SU-DHL-6 (cell line): Measurements from ENCODE around the gene FAM98C.

Experiments
- H2AFZ ChIP-seq: fragments of 200-600 bp; sonication (generic); 2 replicates; pipeline ENCODE4 v1.6.1; 2014; ENCODE audit warnings: low read depth, mild to moderate bottlenecking, moderate library complexity, mixed read lengths, antibody characterized with exemption, low read length; ENCODE audit not compliant: severe bottlenecking
- H3F3A ChIP-seq: fragments of 200-600 bp; shearing (Covaris generic); 2 replicates; pipeline ENCODE4 v1.6.0; 2016; ENCODE audit warnings: antibody characterized with exemption, mild to moderate bottlenecking; ENCODE audit not compliant: insufficient read depth
- H3K27ac ChIP-seq: fragments of 200-600 bp; sonication (generic); 2 replicates; pipeline ENCODE4 v1.5.1; 2016; ENCODE audit warnings: low read depth, mild to moderate bottlenecking, low read length, moderate library complexity, mixed read lengths
- H3K27me3 ChIP-seq: fragments of 200-600 bp; sonication (generic), shearing (Covaris generic); 2 replicates; pipeline ENCODE4 v1.6.0; 2014; ENCODE audit warnings: mild to moderate bottlenecking, low read length
- H3K36me3 ChIP-seq: fragments of 200-600 bp; sonication (generic); 2 replicates; pipeline ENCODE4 v1.6.1; 2014; ENCODE audit warnings: mild to moderate bottlenecking, low read length, mixed read lengths
- H3K4me2 ChIP-seq: fragments of 300-600, 200-600 bp; shearing (Covaris generic), sonication (generic); 2 replicates; pipeline ENCODE4 v1.6.0; 2014; ENCODE audit warnings: low read length, low read depth, mild to moderate bottlenecking; ENCODE audit not compliant: poor library complexity, severe bottlenecking
- H3K4me3 ChIP-seq: fragments of 200-600 bp; sonication (generic); 2 replicates; pipeline ENCODE4 v1.5.1; 2014; ENCODE audit warnings: antibody characterized with exemption, low read length, mild to moderate bottlenecking, mixed read lengths; ENCODE audit not compliant: insufficient read depth, poor library complexity, severe bottlenecking
- H3K79me2 ChIP-seq: fragments of 200-600 bp; sonication (generic); 2 replicates; pipeline ENCODE4 v1.6.1; 2014; ENCODE audit warnings: mild to moderate bottlenecking, low read length, moderate library complexity; ENCODE audit not compliant: insufficient read depth
- H3K9ac ChIP-seq: fragments of 200-600 bp; sonication (generic); 2 replicates; pipeline ENCODE4 v1.7.0; 2014; ENCODE audit warnings: mild to moderate bottlenecking, low read length
- H3K9me2 ChIP-seq: fragments of 200-600 bp; sonication (generic); replicated peaks from 2 replicates; pipeline ENCODE4 v1.6.1; 2014; ENCODE audit warnings: low read length; ENCODE audit not compliant: insufficient read depth
- H3K9me3 ChIP-seq: fragments of 200-600 bp; sonication (generic); 2 replicates; pipeline ENCODE4 v1.6.1; 2014; ENCODE audit warnings: low read length, mixed read lengths; ENCODE audit not compliant: insufficient read depth
- H4K20me1 ChIP-seq: fragments of 200-600 bp; sonication (generic); 2 replicates; pipeline ENCODE4 v1.6.1; 2014; ENCODE audit warnings: low read depth, mild to moderate bottlenecking, antibody characterized with exemption, low read length, moderate library complexity, mixed read lengths
- CTCF ChIP-seq: fragments of 200-600 bp; sonication (generic); IDR thresholded peaks from one replicate; pipeline ENCODE4 v1.5.1; 2017; ENCODE audit warnings: antibody characterized with exemption, mild to moderate bottlenecking, low read length, moderate library complexity; ENCODE audit not compliant: insufficient read depth, poor library complexity, severe bottlenecking
- EZH2phosphoT487 ChIP-seq: fragments of 200-600 bp; sonication (generic), shearing (Covaris generic); conservative IDR thresholded peaks from 2 replicates; pipeline ENCODE4 v1.6.1; 2018; ENCODE audit warnings: mild to moderate bottlenecking, antibody characterized with exemption, low read length, moderate library complexity, mixed read lengths

FAM98C gene

DNA sequence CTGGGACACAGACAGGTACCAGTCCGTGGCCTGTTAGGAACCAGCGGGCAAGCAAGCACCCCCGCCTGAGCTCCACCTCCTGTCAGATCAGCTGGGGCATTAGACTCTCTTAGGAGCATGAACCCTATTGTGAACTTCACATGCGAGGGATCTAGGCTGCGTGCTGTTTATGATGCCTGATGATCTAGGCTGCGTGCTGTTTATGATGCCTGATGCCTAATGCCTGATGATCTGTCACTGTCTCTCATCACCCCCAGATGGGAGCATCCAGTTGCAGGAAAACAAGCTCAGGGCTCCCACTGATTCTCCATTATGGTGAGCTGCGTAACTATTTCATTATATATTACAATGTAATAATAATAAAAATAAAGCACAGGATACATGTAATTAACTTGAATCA lies 19.5 kb downstream of the FAM98C start:
- Histone ChIP-seq H3K9me3 (no peaks in the 10 kb centered on the region), H3K4me3 (no peak overlapping the region), H3K79me2 (no peaks in the 10 kb centered on the region), H3K27me3 (no peaks in the 10 kb centered on the region), H3K36me3 (no peaks in the 10 kb centered on the region), H3K27ac (no peak overlapping the region), H3K9me2 (no peaks in the 10 kb centered on the region), H4K20me1 (no peaks in the 10 kb centered on the region), H3F3A (no peaks in the 10 kb centered on the region), H3K9ac (no peak overlapping the region), H3K4me2 (no peak overlapping the region), H2AFZ (no peak overlapping the region)
- TF ChIP-seq EZH2phosphoT487 (no peak), CTCF (no peak)

GRCh38 chr19:38424272-38424671 lies 21.4 kb downstream of the FAM98C start:
- Histone ChIP-seq H3K79me2 (no peaks in the 10 kb centered on the region), H3K9me3 (no peaks in the 10 kb centered on the region), H3K27me3 (no peaks in the 10 kb centered on the region), H2AFZ (no peak overlapping the region), H3K4me2 (no peak overlapping the region), H3K9ac (no peak overlapping the region), H3K9me2 (no peaks in the 10 kb centered on the region), H3F3A (no peaks in the 10 kb centered on the region), H3K36me3 (no peaks in the 10 kb centered on the region), H4K20me1 (no peaks in the 10 kb centered on the region), H3K4me3 (no peak overlapping the region), H3K27ac (no peak overlapping the region)
- TF ChIP-seq EZH2phosphoT487, result no peak
- TF ChIP-seq CTCF, result no peak

DNA sequence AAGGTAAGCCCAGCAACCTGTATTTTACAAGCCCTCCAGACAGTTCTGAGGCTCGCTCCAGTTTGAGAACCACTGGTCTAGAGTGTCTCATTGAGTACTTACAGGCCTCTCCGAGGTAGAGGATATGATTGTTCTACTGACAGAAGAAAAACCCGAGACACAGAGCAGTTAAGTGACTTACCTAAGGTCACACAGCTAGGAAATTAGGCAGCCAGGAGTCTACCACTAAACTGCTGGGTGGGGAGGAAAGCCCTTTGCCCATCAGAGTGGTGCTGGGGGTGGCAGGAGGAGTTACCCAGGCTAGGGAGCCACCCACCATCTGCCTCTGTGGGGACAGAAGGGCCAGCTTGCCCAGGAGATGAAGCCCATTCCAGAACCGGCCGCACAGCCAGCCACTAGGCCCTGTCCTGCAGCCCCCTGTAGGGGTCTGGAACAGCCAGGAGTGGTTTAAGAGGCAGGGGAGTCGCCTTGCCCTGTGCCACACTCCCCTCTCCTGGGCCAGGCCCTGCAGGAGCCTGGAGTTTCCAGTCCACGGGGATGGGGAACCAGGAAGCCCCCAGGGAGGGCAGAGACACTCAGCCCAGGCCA lies 22.4 kb downstream of the FAM98C start:
- H3K27me3 ChIP-seq, result no peaks in the 10 kb centered on the region
- H2AFZ ChIP-seq, result no peak overlapping the region
- H4K20me1 ChIP-seq, result no peaks in the 10 kb centered on the region
- no peak overlapping the region for H3K9ac ChIP-seq
- H3K4me2 ChIP-seq, result no peak overlapping the region
- H3K79me2 ChIP-seq, result no peaks in the 10 kb centered on the region
- no peak overlapping the region for H3K4me3 ChIP-seq
- H3F3A ChIP-seq, result no peaks in the 10 kb centered on the region
- no peaks in the 10 kb centered on the region for H3K9me3 ChIP-seq
- H3K27ac ChIP-seq, result no peak overlapping the region
- H3K9me2 ChIP-seq, result no peaks in the 10 kb centered on the region
- H3K36me3 ChIP-seq, result no peaks in the 10 kb centered on the region
- TF ChIP-seq CTCF, result no peak
- TF ChIP-seq EZH2phosphoT487, result no peak
